IMR-90 (cell line): Measurements from ENCODE around the gene MYO1D. TPM values are rescaled to one million over a fixed set of nuclear protein-coding genes. Genes with fewer than 3 reads are reported as not detected.

Experiments
- ATAC-seq: fragments of 200-7000 bp; cut with Tn5 transposase; 2 replicates; pipeline ENCODE4 v1.9.1; 2020; ENCODE audit warnings: low read depth, mild to moderate bottlenecking, moderate library complexity
- BruUV-seq: library from RNA; stranded (reverse); fragments of 400-500 nt; replicated peaks from 2 replicates; lab custom pipeline; 2021; lab: Mats Ljungman, UMichigan
- CTCF ChIA-PET: fragments of 300-600 bp; formaldehyde crosslinking; extraction: SDS; loops from one replicate; lab custom pipeline; 2021; ENCODE audit warnings: antibody characterized with exemption; lab: Yijun Ruan, JAX
- POLR2A ChIA-PET: fragments of 300-600 bp; sonication (Branson Sonifier 250); formaldehyde crosslinking; loops from one replicate; lab custom pipeline; 2022; ENCODE audit warnings: antibody characterized with exemption; ENCODE audit not compliant: unreplicated experiment; lab: Charles Lee
- DNase-seq: peaks from one replicate; pipeline ENCODE4 v3.0.0; 2013
- H2AFZ ChIP-seq: replicated peaks from 2 replicates; pipeline ENCODE3; 2013; ENCODE audit warnings: low read length, mild to moderate bottlenecking; ENCODE audit not compliant: poor library complexity
- H2AK5ac ChIP-seq: 2 replicates; pipeline ENCODE4 v1.6.1; 2013; ENCODE audit warnings: low read depth, low read length, inconsistent platforms
- H2AK9ac ChIP-seq: replicated peaks from 2 replicates; pipeline ENCODE3; 2013; ENCODE audit warnings: mild to moderate bottlenecking, low read depth, low read length, moderate library complexity; ENCODE audit not compliant: poor library complexity
- H2BK120ac ChIP-seq: 2 replicates; pipeline ENCODE4 v1.6.1; 2013; ENCODE audit warnings: low read depth, low read length, inconsistent platforms
- H2BK15ac ChIP-seq: 3 replicates; pipeline ENCODE4 v1.6.1; 2013; ENCODE audit warnings: low read depth, low read length, inconsistent platforms
- H2BK20ac ChIP-seq: 2 replicates; pipeline ENCODE4 v1.6.1; 2013; ENCODE audit warnings: low read depth, mild to moderate bottlenecking, inconsistent platforms, low read length, moderate library complexity
- H2BK5ac ChIP-seq: 2 replicates; pipeline ENCODE4 v1.6.1; 2013; ENCODE audit warnings: mild to moderate bottlenecking, low read depth, low read length, inconsistent platforms; ENCODE audit not compliant: poor library complexity, severe bottlenecking
- H3K14ac ChIP-seq: replicated peaks from 2 replicates; pipeline ENCODE4 v1.6.1; 2013; ENCODE audit warnings: low read depth, low read length, inconsistent platforms
- H3K18ac ChIP-seq: 2 replicates; pipeline ENCODE4 v1.6.1; 2013; ENCODE audit warnings: low read depth, low read length, control low read depth
- H3K23ac ChIP-seq: 2 replicates; pipeline ENCODE4 v1.6.1; 2013; ENCODE audit warnings: low read depth, low read length, inconsistent platforms
- H3K27ac ChIP-seq: 2 replicates; pipeline ENCODE4 v1.5.1; 2013; ENCODE audit warnings: mild to moderate bottlenecking, control low read depth, low read length; ENCODE audit not compliant: insufficient read depth
- H3K27me3 ChIP-seq: 2 replicates; pipeline ENCODE4 v1.6.1; 2013; ENCODE audit warnings: low read length; ENCODE audit not compliant: control insufficient read depth, insufficient read depth
- H3K36me3 ChIP-seq: 2 replicates; pipeline ENCODE4 v1.6.1; 2013; ENCODE audit warnings: low read length, mixed read lengths; ENCODE audit not compliant: control insufficient read depth, insufficient read depth
- H3K4ac ChIP-seq: 2 replicates; pipeline ENCODE4 v1.6.1; 2013; ENCODE audit warnings: low read depth, low read length, inconsistent platforms
- H3K4me1 ChIP-seq: 2 replicates; pipeline ENCODE4 v1.6.1; 2013; ENCODE audit warnings: low read length, mixed read lengths; ENCODE audit not compliant: control insufficient read depth, insufficient read depth
- H3K4me2 ChIP-seq: 2 replicates; pipeline ENCODE4 v1.6.1; 2013; ENCODE audit warnings: low read depth, mild to moderate bottlenecking, control low read depth, low read length, moderate library complexity
- H3K4me3 ChIP-seq: 2 replicates; pipeline ENCODE4 v1.5.1; 2013; ENCODE audit warnings: low read depth, mild to moderate bottlenecking, control low read depth, low read length, moderate library complexity; ENCODE audit not compliant: insufficient read depth
- H3K56ac ChIP-seq: 2 replicates; pipeline ENCODE4 v1.6.1; 2013; ENCODE audit warnings: low read length, inconsistent platforms; ENCODE audit not compliant: insufficient read depth; ENCODE audit errors: extremely low read depth
- H3K79me1 ChIP-seq, 2 experiments: 2 replicates each; pipeline ENCODE4 v1.6.1; 2013; ENCODE audit warnings: low read length in 2 of 2, inconsistent platforms in 1 of 2, low read depth in 1 of 2
- H3K9ac ChIP-seq: 2 replicates; pipeline ENCODE4 v1.6.1; 2013; ENCODE audit warnings: low read depth, low read length, control low read depth
- H3K9me1 ChIP-seq: 2 replicates; pipeline ENCODE4 v1.6.1; 2013; ENCODE audit warnings: low read length, inconsistent platforms; ENCODE audit not compliant: insufficient read depth
- H3K9me3 ChIP-seq: 2 replicates; pipeline ENCODE4 v1.6.1; 2013; ENCODE audit warnings: low read length; ENCODE audit not compliant: control insufficient read depth, insufficient read depth
- H4K20me1 ChIP-seq: 2 replicates; pipeline ENCODE4 v1.6.1; 2013; ENCODE audit warnings: low read length, inconsistent platforms; ENCODE audit not compliant: insufficient read depth
- H4K5ac ChIP-seq: 2 replicates; pipeline ENCODE4 v1.6.1; 2013; ENCODE audit warnings: mild to moderate bottlenecking, low read depth, low read length, control low read depth
- H4K8ac ChIP-seq, 2 experiments: 2 replicates each; pipeline ENCODE4 v1.6.1; 2013; ENCODE audit warnings: low read depth in 2 of 2, low read length in 2 of 2, control low read depth in 1 of 2, inconsistent platforms in 1 of 2
- H4K91ac ChIP-seq: 2 replicates; pipeline ENCODE4 v1.6.1; 2013; ENCODE audit warnings: low read depth, low read length, inconsistent platforms; ENCODE audit not compliant: insufficient read depth
- BHLHE40 ChIP-seq: fragments of 150-350 bp; IDR thresholded peaks from 2 replicates; pipeline ENCODE4 v1.6.1; 2016; ENCODE audit warnings: mild to moderate bottlenecking, low read depth, low read length
- CHD1 ChIP-seq: IDR thresholded peaks from 2 replicates; pipeline ENCODE4 v1.6.1; 2012; ENCODE audit warnings: low read depth, low read length, improper control_type of control experiment
- NFE2L2 ChIP-seq: fragments of 150-350 bp; IDR thresholded peaks from 2 replicates; pipeline ENCODE4 v1.6.1; 2016; ENCODE audit warnings: low read depth, mild to moderate bottlenecking, low read length
- RAD21 ChIP-seq: IDR thresholded peaks from 2 replicates; pipeline ENCODE4 v1.6.1; 2012; ENCODE audit warnings: low read length, improper control_type of control experiment
- RCOR1 ChIP-seq: IDR thresholded peaks from 2 replicates; pipeline ENCODE4 v1.6.1; 2012; ENCODE audit warnings: mild to moderate bottlenecking, low read length, improper control_type of control experiment; ENCODE audit not compliant: insufficient replicate concordance
- RFX5 ChIP-seq: IDR thresholded peaks from 2 replicates; pipeline ENCODE4 v1.8.0; 2012; ENCODE audit warnings: low read depth, mild to moderate bottlenecking, low read length, moderate library complexity
- SMC3 ChIP-seq: fragments of 150-350 bp; IDR thresholded peaks from 2 replicates; pipeline ENCODE4 v1.6.1; 2016; ENCODE audit warnings: low read depth, mild to moderate bottlenecking, antibody characterized with exemption, low read length, moderate library complexity
- WGBS, 2 experiments: methylation state at CpG; one replicate each; pipeline versions ENCODE4 v1.1.5 to v1.1.7; 2013; ENCODE audit warnings: missing lambda C conversion rate in 2 of 2; ENCODE audit not compliant: insufficient read length in 1 of 2; ENCODE audit errors: extremely low coverage in 2 of 2; 5-methylcytosine and 5-hydroxymethylcytosine counted together
- dilution Hi-C: fragments of 300-500 bp; cut with HindIII; formaldehyde crosslinking; loops from one replicate; pipeline ENCODE4 v1.14.3; 2018; ENCODE audit warnings: low sequenced_read_pairs; ENCODE audit not compliant: unreplicated experiment
- in situ Hi-C: fragments of 300-500 bp; cut with MboI; formaldehyde crosslinking; loops from 3 replicates; pipeline ENCODE4 v1.14.3; 2019; ENCODE audit warnings: low sequenced_read_pairs, inconsistent platforms, mixed read lengths
- intact Hi-C: fragments of 100-400 bp; cut with micrococcal nuclease; formaldehyde crosslinking; loops from 2 replicates; pipeline ENCODE4 v1.10.0; 2022
- polyA plus RNA-seq, 3 experiments: library from polyadenylated mRNA; depleted of rRNA; stranded (reverse); fragments of >200 nt; gene quantifications; 2 replicates each; pipeline ENCODE4 v1.2.3, GENCODE V29; 2012; ENCODE audit warnings: low replicate concordance in 1 of 3
- total RNA-seq: library from RNA; depleted of rRNA; stranded (reverse); fragments of >200 nt; gene quantifications from 2 replicates; pipeline ENCODE4 v1.2.3, GENCODE V29; 2012
- TF ChIP-seq, protein P1 (sequence below): fragments of 150-350 bp; IDR thresholded peaks from 2 replicates; pipeline ENCODE4 v1.6.1; 2016; ENCODE audit warnings: low read depth, mild to moderate bottlenecking, low read length, moderate library complexity, borderline replicate concordance

Gene MYO1D
- total and polyA plus RNA-seq, 2 of the 4 experiments (the other 2 are of a cell fraction): 0.63 to 0.90 TPM

DNA sequence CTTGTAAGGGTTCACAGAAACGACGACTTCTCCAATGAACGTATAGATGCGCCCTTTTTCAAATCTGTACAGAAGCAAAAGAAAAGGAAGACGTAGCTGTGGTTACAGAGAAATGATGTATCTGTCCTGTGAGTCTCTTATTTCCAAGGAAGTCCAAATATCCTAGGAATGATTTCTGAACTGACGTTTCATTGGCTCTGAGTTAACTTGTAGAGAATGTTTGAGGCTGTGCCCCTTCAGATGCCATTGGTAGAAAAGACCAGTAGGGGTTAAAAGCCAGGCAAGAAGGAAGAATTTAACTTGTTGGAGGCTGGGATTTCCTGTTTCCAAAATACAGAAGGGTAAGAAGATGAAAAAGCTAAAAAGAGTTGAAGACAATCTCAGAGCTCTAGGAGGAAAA, 96.2 kb downstream of the MYO1D start:
- TF ChIP-seq SMC3 (no peak), RFX5 (no peak), RAD21 (no peak), NFE2L2 (no peak), BHLHE40 (no peak), CHD1 (no peak), RCOR1 (no peak)
- TF ChIP-seq, protein P1, sequence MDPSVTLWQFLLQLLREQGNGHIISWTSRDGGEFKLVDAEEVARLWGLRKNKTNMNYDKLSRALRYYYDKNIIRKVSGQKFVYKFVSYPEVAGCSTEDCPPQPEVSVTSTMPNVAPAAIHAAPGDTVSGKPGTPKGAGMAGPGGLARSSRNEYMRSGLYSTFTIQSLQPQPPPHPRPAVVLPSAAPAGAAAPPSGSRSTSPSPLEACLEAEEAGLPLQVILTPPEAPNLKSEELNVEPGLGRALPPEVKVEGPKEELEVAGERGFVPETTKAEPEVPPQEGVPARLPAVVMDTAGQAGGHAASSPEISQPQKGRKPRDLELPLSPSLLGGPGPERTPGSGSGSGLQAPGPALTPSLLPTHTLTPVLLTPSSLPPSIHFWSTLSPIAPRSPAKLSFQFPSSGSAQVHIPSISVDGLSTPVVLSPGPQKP: no peak
- no peak overlapping the region for H3K4ac ChIP-seq
- intact Hi-C loops: no loop called here
- H3K18ac ChIP-seq: no peak overlapping the region
- H3K4me1 ChIP-seq: no peaks in the 10 kb centered on the region
- H2BK20ac ChIP-seq: no peak overlapping the region
- H2BK5ac ChIP-seq: no peak overlapping the region
- 70% methylated on average over 2 of the region's 6 CpGs; no CpG with 5 or more reads in 1 of the 2 experiments for WGBS, 2 experiments
- POLR2A ChIA-PET: no interaction called here
- H4K20me1 ChIP-seq: no peaks in the 10 kb centered on the region
- H3K4me3 ChIP-seq: no peak overlapping the region
- H2BK120ac ChIP-seq: no peak overlapping the region
- H3K9me1 ChIP-seq: no peaks in the 10 kb centered on the region
- H3K9me3 ChIP-seq: no peaks in the 10 kb centered on the region
- CTCF ChIA-PET: no interaction called here
- H4K8ac ChIP-seq: no peak overlapping the region
- H3K36me3 ChIP-seq: no peaks in the 10 kb centered on the region
- H3K4me2 ChIP-seq: no peak overlapping the region
- no peak overlapping the region for H4K5ac ChIP-seq
- no TSS peak for BruUV-seq
- in situ Hi-C loops: loop anchor here (10.0 to 25.0 kb wide), 3 partner anchors 132 to 982 kb away; partner anchors contain the start of gene SPACA3
- H3K23ac ChIP-seq: no peak overlapping the region
- H2AFZ ChIP-seq: no peak overlapping the region
- H3K56ac ChIP-seq: no peak overlapping the region
- no peaks in the 10 kb centered on the region for H3K79me1 ChIP-seq
- H3K27me3 ChIP-seq: no peaks in the 10 kb centered on the region
- no peak overlapping the region for H2BK15ac ChIP-seq
- no peak overlapping the region for H2AK5ac ChIP-seq
- H3K14ac ChIP-seq: no peak overlapping the region
- H4K91ac ChIP-seq: no peak overlapping the region
- dilution Hi-C loops: no loop called here
- no peak overlapping the region for H3K9ac ChIP-seq
- ATAC-seq: no peak
- no peak for DNase-seq
- no peak overlapping the region for H2AK9ac ChIP-seq
- no peak overlapping the region for H3K27ac ChIP-seq
